GM12873 (cell line): ENCODE results near the gene PRR20B.
"Not testable (repeated sequence)": the region's sequence is repeated elsewhere in the genome, so short reads cannot be mapped to it uniquely, and the experiment has no call there.

Source experiments
- CTCF ChIP-seq: IDR thresholded peaks from 2 replicates; pipeline ENCODE4 v1.5.1; 2012; ENCODE audit warnings: low read depth, mild to moderate bottlenecking, moderate library complexity, low read length, control low read depth; ENCODE audit not compliant: insufficient read depth; ENCODE audit errors: missing control alignments

The PRR20B gene

GRCh38 chr13:57140235-57140968, 6.9 kb upstream of the PRR20B start, which contains the start of gene PRR20A:
PRR20A (plus strand) TSS chr13:57140918; CDS start chr13:57141305, 387 bp downstream.
- not testable (repeated sequence) for TF ChIP-seq CTCF

GRCh38 chr13:57153761-57154160, 6.5 kb downstream of the PRR20B start, which contains the start of gene PRR20C:
PRR20C (plus strand) TSS chr13:57154061; CDS start chr13:57154448, 387 bp downstream.
- TF ChIP-seq CTCF, result not testable (repeated sequence)

- not testable (repeated sequence) for TF ChIP-seq CTCF
Observed at GRCh38 chr13:57160332-57160731, 13.0 kb downstream of the PRR20B start, which contains the start of gene PRR20D. PRR20D (plus strand) TSS chr13:57160632; CDS start chr13:57161019, 387 bp downstream.

GRCh38 chr13:57166897-57167296, 19.6 kb downstream of the PRR20B start, which contains the start of gene PRR20E:
PRR20E (plus strand) TSS chr13:57167197; CDS start chr13:57167584, 387 bp downstream.
- TF ChIP-seq CTCF, result not testable (repeated sequence)

- TF ChIP-seq CTCF, result no peak
Observed at GRCh38 chr13:57191667-57192066, 44.4 kb downstream of the PRR20B start.
